Adrenal gland (tissue), 5 donors: ENCODE data around the gene CLEC4E.

Source experiments
- CTCF ChIP-seq, 6 experiments: fragments of 450-650 bp in 4 of 6; fragments of 200-600 bp in 2 of 6; sonication (generic) in 1 of 6; IDR thresholded peaks; 1 replicate in 5 of 6; 2 replicates in 1 of 6; pipeline versions ENCODE4 v1.5.1 to v1.8.0; 2016 to 2021; ENCODE audit warnings: antibody characterized with exemption in 6 of 6, mild to moderate bottlenecking in 2 of 6, moderate library complexity in 1 of 6
- POLR2A ChIP-seq, 2 donors: fragments of 450-650 bp; IDR thresholded peaks; one replicate each; pipeline ENCODE4 v1.6.1; 2017; ENCODE audit warnings: antibody characterized with exemption in 2 of 2, mild to moderate bottlenecking in 2 of 2, moderate library complexity in 1 of 2
- donor health status: DM: no; HTN: no; CAD: no.

DNA sequence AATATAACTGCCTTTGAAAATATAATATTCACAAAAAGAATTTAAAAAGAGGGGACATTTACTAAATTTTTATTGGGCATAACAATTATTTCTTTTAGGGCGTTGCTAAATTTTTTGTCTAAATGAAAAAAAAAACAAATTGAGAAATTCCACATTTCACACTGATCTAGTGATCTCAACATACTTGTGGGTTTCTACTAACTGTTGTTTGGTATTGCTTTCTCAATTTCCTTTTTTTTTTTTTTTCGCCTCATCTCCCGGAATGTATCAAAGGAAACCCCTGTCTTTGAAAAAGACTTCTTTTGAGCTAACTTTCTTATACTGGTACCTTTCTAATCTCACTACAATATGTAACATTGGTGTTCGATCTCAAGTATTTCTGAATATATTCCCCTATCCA is 27.4 kb downstream of the CLEC4E start, which contains the start of gene CLEC4D:
- TF ChIP-seq CTCF (IDR thresholded peaks at IDR 0.05) (no peak), POLR2A (IDR thresholded peaks at IDR 0.05) (no peak)
